22Rv1 (cell line): ENCODE data around the gene OVOL2.

ENCODE experiments used
- CTCF ChIP-seq: fragments of 450-650 bp; IDR thresholded peaks from 2 replicates; pipeline ENCODE4 v1.5.1; 2017; ENCODE audit warnings: mild to moderate bottlenecking
- ZFX ChIP-seq: fragments of 450-650 bp; IDR thresholded peaks from 2 replicates; pipeline ENCODE4 v1.6.1; 2017; ENCODE audit warnings: antibody characterized with exemption, borderline replicate concordance

DNA sequence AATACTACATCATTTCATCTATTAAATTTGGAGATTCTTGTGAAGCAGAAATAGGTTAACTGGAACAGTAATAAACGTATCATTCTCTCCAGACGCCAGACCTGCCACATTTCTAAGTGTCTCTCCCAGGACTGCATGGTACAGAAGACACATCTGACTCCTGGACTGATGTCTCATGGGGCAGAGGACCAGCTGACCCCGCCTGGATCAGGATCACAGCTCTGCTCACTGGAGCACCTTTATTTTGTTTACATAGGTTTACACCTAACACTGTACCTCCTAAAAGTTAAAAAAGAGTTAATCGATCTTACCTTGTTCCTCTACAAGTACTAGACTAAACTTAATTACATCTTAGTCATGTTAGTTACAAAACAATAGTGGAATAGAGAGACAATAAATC lies 11.2 kb downstream of the OVOL2 start:
- TF ChIP-seq CTCF = no peak
- TF ChIP-seq ZFX = no peak
